ENCODE data around the gene SCFD2.

- TF ChIP-seq, protein P1, sequence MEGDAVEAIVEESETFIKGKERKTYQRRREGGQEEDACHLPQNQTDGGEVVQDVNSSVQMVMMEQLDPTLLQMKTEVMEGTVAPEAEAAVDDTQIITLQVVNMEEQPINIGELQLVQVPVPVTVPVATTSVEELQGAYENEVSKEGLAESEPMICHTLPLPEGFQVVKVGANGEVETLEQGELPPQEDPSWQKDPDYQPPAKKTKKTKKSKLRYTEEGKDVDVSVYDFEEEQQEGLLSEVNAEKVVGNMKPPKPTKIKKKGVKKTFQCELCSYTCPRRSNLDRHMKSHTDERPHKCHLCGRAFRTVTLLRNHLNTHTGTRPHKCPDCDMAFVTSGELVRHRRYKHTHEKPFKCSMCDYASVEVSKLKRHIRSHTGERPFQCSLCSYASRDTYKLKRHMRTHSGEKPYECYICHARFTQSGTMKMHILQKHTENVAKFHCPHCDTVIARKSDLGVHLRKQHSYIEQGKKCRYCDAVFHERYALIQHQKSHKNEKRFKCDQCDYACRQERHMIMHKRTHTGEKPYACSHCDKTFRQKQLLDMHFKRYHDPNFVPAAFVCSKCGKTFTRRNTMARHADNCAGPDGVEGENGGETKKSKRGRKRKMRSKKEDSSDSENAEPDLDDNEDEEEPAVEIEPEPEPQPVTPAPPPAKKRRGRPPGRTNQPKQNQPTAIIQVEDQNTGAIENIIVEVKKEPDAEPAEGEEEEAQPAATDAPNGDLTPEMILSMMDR (IDR thresholded peaks at IDR 0.05; ENCODE audit: poor library complexity, severe bottlenecking): no peak
- no peak for TF ChIP-seq TAF1 (IDR thresholded peaks at IDR 0.05; ENCODE audit: low read depth)
Measured at GRCh38 chr4:53026233-53026632, 339.6 kb downstream of the SCFD2 start.
